ENCODE results near the gene ADORA2A.

Gene ADORA2A

GRCh38 chr22:24463071-24463760, 35.8 kb downstream of the ADORA2A start:
- Histone ChIP-seq H3K4me3 (ENCODE audit: low read depth, low read length) (no peak overlapping the region), H3K27me3 (no peaks in the 10 kb centered on the region), H3K4me1 (peaks cover 6% of the 10 kb centered on the region), H3K36me3 (no peaks in the 10 kb centered on the region), H3K9me3 (no peaks in the 10 kb centered on the region)
- no peak for DNase-seq
- TF ChIP-seq CTCF (IDR thresholded peaks at IDR 0.05; ENCODE audit: low read depth, low read length), result no peak

DNA sequence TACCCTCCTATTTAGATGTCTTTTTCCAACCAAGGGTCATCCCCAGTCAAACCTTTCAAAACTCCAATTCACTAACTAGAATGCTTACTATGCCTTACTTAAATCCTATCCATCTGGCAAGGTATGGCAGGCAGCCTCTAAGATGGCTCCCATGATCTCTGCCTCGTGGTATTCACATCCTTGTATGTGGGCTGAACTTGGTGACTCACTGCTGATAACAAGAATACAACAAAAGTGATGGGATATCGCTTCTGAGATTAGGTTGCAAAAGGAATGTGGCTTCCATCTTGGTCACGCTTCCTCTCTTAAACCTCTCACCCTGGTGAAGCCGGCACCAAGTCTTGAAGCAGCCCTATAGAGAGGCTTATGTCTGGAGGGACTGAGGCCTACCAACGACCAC, 38.2 kb downstream of the ADORA2A start:
- no peak for DNase-seq

DNA sequence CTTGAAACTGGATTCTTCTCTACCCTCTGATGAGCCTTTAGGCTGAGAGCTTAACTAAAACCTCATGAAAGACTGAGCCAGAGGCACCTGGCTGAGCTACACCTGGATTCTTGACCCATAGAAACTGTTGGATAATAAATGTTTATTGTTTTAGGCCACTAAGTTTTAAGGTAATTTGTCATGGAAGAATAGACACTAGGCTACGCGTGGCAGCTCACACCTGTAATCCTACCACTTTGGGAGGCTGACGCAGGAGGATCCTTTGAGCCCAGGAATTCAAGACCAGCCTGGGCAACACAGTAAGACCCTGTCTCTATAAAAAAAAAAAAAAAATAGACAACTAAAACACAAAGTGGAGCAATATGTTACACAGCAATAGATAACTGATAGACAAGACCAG, 38.6 kb downstream of the ADORA2A start:
- H3K4me3 ChIP-seq (ENCODE audit: low read depth, low read length), result no peak overlapping the region
- no peaks in the 10 kb centered on the region for H3K27me3 ChIP-seq

More for the DNA sequence above, 38.2 kb downstream of the ADORA2A start:
- Histone ChIP-seq H3K4me3 (ENCODE audit: low read depth, low read length) (no peak overlapping the region), H3K27me3 (no peaks in the 10 kb centered on the region), H3K9me3 (no peaks in the 10 kb centered on the region), H3K4me1 (no peaks in the 10 kb centered on the region), H3K36me3 (no peaks in the 10 kb centered on the region)
- no peak for TF ChIP-seq CTCF (IDR thresholded peaks at IDR 0.05; ENCODE audit: low read depth, low read length)

DNA sequence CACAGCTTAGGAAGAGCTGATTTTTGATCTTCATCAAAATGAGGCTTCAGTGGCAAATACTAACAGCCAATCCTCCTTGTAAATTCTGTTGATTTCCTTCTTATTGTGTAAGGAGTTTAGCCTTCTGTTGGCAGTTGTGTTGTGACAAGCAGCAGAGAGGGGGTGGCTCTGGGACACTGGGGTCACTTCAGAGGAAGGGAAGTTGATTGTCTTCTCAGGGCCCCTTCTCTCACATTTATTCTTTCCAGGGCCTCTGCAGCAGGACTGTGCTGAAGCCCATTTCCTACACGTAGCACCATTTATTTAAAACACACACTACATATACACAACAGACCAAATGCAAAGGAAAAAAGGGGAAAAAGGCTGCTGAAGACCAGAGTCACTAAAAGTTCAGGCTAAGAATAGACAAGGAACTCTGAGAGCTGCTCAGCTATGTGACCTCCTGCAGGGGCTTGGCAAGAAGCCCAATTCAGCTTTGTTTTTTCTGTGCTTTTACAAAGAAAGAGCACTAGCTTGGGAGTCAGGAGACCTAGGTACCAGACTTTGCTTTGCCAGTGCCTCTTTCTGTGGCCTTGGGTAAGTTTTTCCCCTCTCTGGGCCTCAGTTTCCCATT, 39.4 kb downstream of the ADORA2A start:
- Histone ChIP-seq H3K9me3 (no peaks in the 10 kb centered on the region), H3K4me3 (ENCODE audit: low read depth, low read length) (no peak overlapping the region), H3K27me3 (no peaks in the 10 kb centered on the region), H3K36me3 (no peaks in the 10 kb centered on the region), H3K4me1 (no peaks in the 10 kb centered on the region)
- no peak for DNase-seq
- TF ChIP-seq CTCF (IDR thresholded peaks at IDR 0.05; ENCODE audit: low read depth, low read length), result no peak

More for the DNA sequence above, 38.6 kb downstream of the ADORA2A start:
- no peak for DNase-seq
- H3K4me1 ChIP-seq, result no peaks in the 10 kb centered on the region
- no peaks in the 10 kb centered on the region for H3K36me3 ChIP-seq
- H3K9me3 ChIP-seq, result no peaks in the 10 kb centered on the region
- TF ChIP-seq CTCF (IDR thresholded peaks at IDR 0.05; ENCODE audit: low read depth, low read length), result no peak

DNA sequence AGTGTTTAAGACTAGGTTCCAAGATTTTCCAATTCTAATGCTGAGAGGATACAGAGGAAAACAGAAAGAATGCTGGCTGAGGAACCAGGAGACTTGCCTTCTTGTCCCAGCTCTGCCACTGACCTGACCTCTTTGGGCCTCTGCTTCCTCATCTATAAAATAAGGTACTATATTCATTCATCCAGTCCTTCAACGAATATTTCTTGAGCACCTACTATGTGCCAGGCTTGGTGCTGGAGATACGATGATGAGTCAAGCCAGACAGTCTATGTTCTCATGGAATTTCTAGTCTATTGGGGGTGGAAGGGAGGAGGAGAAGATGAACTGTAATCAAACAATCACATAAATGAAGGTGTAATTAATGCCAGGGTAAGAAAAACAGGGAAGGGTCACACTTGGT, 39.9 kb downstream of the ADORA2A start:
- DNase-seq, result no peak
- Histone ChIP-seq H3K27me3 (no peaks in the 10 kb centered on the region), H3K9me3 (no peaks in the 10 kb centered on the region), H3K36me3 (no peaks in the 10 kb centered on the region), H3K4me1 (no peaks in the 10 kb centered on the region), H3K4me3 (ENCODE audit: low read depth, low read length) (no peak overlapping the region)
- TF ChIP-seq CTCF (IDR thresholded peaks at IDR 0.05; ENCODE audit: low read depth, low read length), result no peak

GRCh38 chr22:24471570-24471969, 44.2 kb downstream of the ADORA2A start:
- no peaks in the 10 kb centered on the region for H3K27me3 ChIP-seq
- no peaks in the 10 kb centered on the region for H3K9me3 ChIP-seq
- H3K4me3 ChIP-seq (ENCODE audit: low read depth, low read length), result no peak overlapping the region
- H3K36me3 ChIP-seq, result no peaks in the 10 kb centered on the region
- no peaks in the 10 kb centered on the region for H3K4me1 ChIP-seq
- TF ChIP-seq CTCF (IDR thresholded peaks at IDR 0.05; ENCODE audit: low read depth, low read length), result no peak
- no peak for DNase-seq

Measured in BE2C (cell line).